Heart left ventricle (tissue), 16 donors: ENCODE data around the gene CLMN. TPM values are rescaled to one million over a fixed set of nuclear protein-coding genes. Genes with fewer than 3 reads are reported as not detected.
A peak's percentile ranks its signal among the peaks of the same experiment; 100 is the strongest.

Experiments used
- ATAC-seq, 4 donors: fragments of 200-7000 bp; cut with Tn5 transposase; one replicate each; pipeline ENCODE4 v1.9.1; 2020 to 2022; ENCODE audit warnings: moderate library complexity in 4 of 4, mild to moderate bottlenecking in 3 of 4, moderate number of reproducible peaks in 1 of 4
- DNase-seq, 5 donors: peaks; one replicate each; pipeline ENCODE4 v3.0.0-alpha.2; 2020
- H3K27ac ChIP-seq, 12 donors: fragments of 200-600 bp; sonication (generic) in 4 of 12; one replicate each; pipeline versions ENCODE4 v1.5.0 to v1.8.0; 2016 to 2022; ENCODE audit warnings: mild to moderate bottlenecking in 2 of 12
- H3K27me3 ChIP-seq, 9 donors: fragments of 200-600 bp; sonication (generic) in 2 of 9; one replicate each; pipeline versions ENCODE4 v1.5.1 to v1.8.0; 2016 to 2022; ENCODE audit warnings: mild to moderate bottlenecking in 3 of 9
- H3K36me3 ChIP-seq, 9 donors: fragments of 200-600 bp; sonication (generic) in 2 of 9; one replicate each; pipeline versions ENCODE4 v1.5.0 to v1.8.0; 2018 to 2022; ENCODE audit warnings: mild to moderate bottlenecking in 2 of 9
- H3K4me1 ChIP-seq, 12 donors: fragments of 200-600 bp; sonication (generic) in 4 of 12; one replicate each; pipeline versions ENCODE4 v1.5.0 to v1.8.0; 2016 to 2022; ENCODE audit warnings: mild to moderate bottlenecking in 3 of 12
- H3K4me3 ChIP-seq, 12 donors: fragments of 200-600 bp; sonication (generic) in 4 of 12; one replicate each; pipeline versions ENCODE4 v1.5.0 to v1.8.0; 2017 to 2022; ENCODE audit warnings: mild to moderate bottlenecking in 9 of 12, moderate library complexity in 4 of 12
- H3K9me3 ChIP-seq, 12 donors: fragments of 200-600 bp; sonication (generic) in 4 of 12; one replicate each; pipeline versions ENCODE4 v1.5.0 to v1.8.0; 2016 to 2022; ENCODE audit warnings: mild to moderate bottlenecking in 1 of 12
- CTCF ChIP-seq, 12 donors: fragments of 200-600 bp; sonication (generic) in 4 of 12; IDR thresholded peaks; one replicate each; pipeline versions ENCODE4 v1.5.0 to v1.8.0; 2018 to 2022; ENCODE audit warnings: antibody characterized with exemption in 12 of 12, mild to moderate bottlenecking in 5 of 12
- POLR2A ChIP-seq, 2 donors: fragments of 450-650 bp; IDR thresholded peaks; one replicate each; pipeline ENCODE4 v1.6.1; 2017; ENCODE audit warnings: antibody characterized with exemption in 2 of 2, mild to moderate bottlenecking in 2 of 2, moderate library complexity in 2 of 2
- WGBS, 4 donors: extraction: QIAGEN DNeasy Blood & Tissue Kit in 2 of 4; methylation state at CpG; one replicate each; pipeline versions ENCODE4 v1.1.5 to v1.1.7; 2013 to 2018; 5-methylcytosine and 5-hydroxymethylcytosine counted together
- intact Hi-C, 10 donors: fragments of 100-400 bp; cut with DNase I; formaldehyde crosslinking; loops; one replicate each; pipeline versions ENCODE4 v1.11.1 to v1.14.2; 2022
- polyA plus RNA-seq, 2 donors: library from polyadenylated mRNA; stranded (reverse); fragments of 200-250 nt; gene quantifications; one replicate each; pipeline ENCODE4 v1.2.3, GENCODE V29; 2013
- total RNA-seq, 9 donors: library from RNA; depleted of rRNA in 2 of 9; stranded (reverse); fragments of >200 nt in 2 of 9; fragmentation: NEBNext Ultra II Directional in 3 of 9; extraction: Animal tissue kit (Norgen Biotek cat#: 25700) in 3 of 9; gene quantifications; one replicate each; pipeline versions ENCODE4 v1.1.0 to v1.2.4, GENCODE V29; 2016 to 2023
- donor health status: ischemic (EF 13 %, LVEDD 7.1; RV severe dilation, severe dysfunction).
- donor health status: healthy with polysubstance abuse.
- donor health status: DM: no; HTN: yes; CAD: no.
- donor health status: DM: no; HTN: no; CAD: no.
- donor health status: ischemic (EF 25% LVEDD 6.9; RV normal size, moderate dysfunction).
- donor health status: ischemic (EF 25% LVEDD 5.7; RV mildly dilated, moderate dysfunction).
- donor health status: healthy.
- donor health status: DM: yes; HTN: yes; CAD: no.
- donor health status: ischemic (EF 35%, LVEDD 5.7; RV mildly dilated, moderate dysfunction).
- donor health status: nonischemic (EF 11% LVEDD 7.7; RV severe dilation, severe dysfunction).
- donor health status: DM: yes; HTN: yes; CAD: no.
- donor health status: PGD.
- donor health status: ischemic (EF 29% LVEDD 5.4; RV normal size, mild dysfunction).
- donor health status: nonischemic (EF 23%, LVEDD 6.1; RV moderate dilation, normal function).

CLMN gene
- total and polyA plus RNA-seq, 11 donors = 3.1 to 10.2 (median 6.7) TPM

- TF ChIP-seq POLR2A (IDR thresholded peaks at IDR 0.05) (no peak), CTCF (IDR thresholded peaks at IDR 0.05) (no peak)
- ATAC-seq (no peak), DNase-seq (peak in 2 of 5 donors; percentile 27 to 36)
- Histone ChIP-seq H3K36me3 (no peaks in the 10 kb centered on the region), H3K4me1 (peaks cover 0 to 50% (median 7%) of the 10 kb centered on the region in 12 donors), H3K27ac (peak overlapping the region; percentile 42 to 80 (median 66)), H3K9me3 (no peaks in the 10 kb centered on the region), H3K4me3 (peak overlapping the region in 11 of 12 donors; percentile 19 to 68 (median 52)), H3K27me3 (no peaks in the 10 kb centered on the region)
- intact Hi-C loops = loop anchor here in 3 of 10 donors (2.0 to 5.0 kb wide), 4 partner anchors 63 to 107 kb away; no protein-coding TSS in a partner anchor
- 24 to 75% (median 35%) methylated on average over 8 to 32 of the region's 32 CpGs for WGBS, 4 donors
Observed at GRCh38 chr14:95320078-95320895, 579 bp upstream of the CLMN start.

GRCh38 chr14:95318399-95319311 lies 1.1 kb downstream of the CLMN start:
- Histone ChIP-seq H3K27ac (peak overlapping the region in 10 of 12 donors; percentile 70 to 91 (median 80)), H3K4me3 (peak overlapping the region; percentile 64 to 99 (median 87)), H3K27me3 (no peaks in the 10 kb centered on the region), H3K4me1 (peaks cover 0 to 66% (median 11%) of the 10 kb centered on the region in 12 donors), H3K9me3 (no peaks in the 10 kb centered on the region), H3K36me3 (no peaks in the 10 kb centered on the region)
- no peak for DNase-seq
- intact Hi-C loops = loop anchor here in 1 of 10 donors (10.0 kb wide), 1 partner anchor 106 kb away; no protein-coding TSS in a partner anchor
- 34 to 45% (median 37%) methylated on average over 14 to 22 of the region's 22 CpGs for WGBS, 4 donors
- TF ChIP-seq CTCF (IDR thresholded peaks at IDR 0.05) = no peak
- TF ChIP-seq POLR2A (IDR thresholded peaks at IDR 0.05) = no peak
- no peak for ATAC-seq

- Histone ChIP-seq H3K27me3 (no peaks in the 10 kb centered on the region), H3K27ac (peak overlapping the region in 7 of 12 donors; percentile 31 to 91 (median 80)), H3K9me3 (no peaks in the 10 kb centered on the region), H3K36me3 (no peaks in the 10 kb centered on the region), H3K4me1 (peaks cover 0 to 71% (median 14%) of the 10 kb centered on the region in 12 donors), H3K4me3 (peak overlapping the region in 8 of 12 donors; percentile 68 to 99 (median 88))
- WGBS, 4 donors = 82 to 92% (median 85%) methylated on average over 3 of the region's 3 CpGs
- no peak for ATAC-seq
- TF ChIP-seq CTCF (IDR thresholded peaks at IDR 0.05) (no peak), POLR2A (IDR thresholded peaks at IDR 0.05) (no peak)
- no peak for DNase-seq
- intact Hi-C loops = loop anchor here in 1 of 10 donors (10.0 kb wide), 1 partner anchor 107 kb away; no protein-coding TSS in a partner anchor
Observed at GRCh38 chr14:95317817-95318343, 1.8 kb downstream of the CLMN start.
